ENCODE measurements around the gene SYPL2.

Gene SYPL2

GRCh38 chr1:109478806-109479205, 12.5 kb downstream of the SYPL2 start:
- no peak for TF ChIP-seq CTCF (conservative IDR thresholded peaks at IDR 0.05; ENCODE audit: low read depth, low read length)
- DNase-seq (ENCODE audit: low read depth): peak; percentile 15
- H3K4me3 ChIP-seq (ENCODE audit: low read depth, low read length): no peak overlapping the region

DNA sequence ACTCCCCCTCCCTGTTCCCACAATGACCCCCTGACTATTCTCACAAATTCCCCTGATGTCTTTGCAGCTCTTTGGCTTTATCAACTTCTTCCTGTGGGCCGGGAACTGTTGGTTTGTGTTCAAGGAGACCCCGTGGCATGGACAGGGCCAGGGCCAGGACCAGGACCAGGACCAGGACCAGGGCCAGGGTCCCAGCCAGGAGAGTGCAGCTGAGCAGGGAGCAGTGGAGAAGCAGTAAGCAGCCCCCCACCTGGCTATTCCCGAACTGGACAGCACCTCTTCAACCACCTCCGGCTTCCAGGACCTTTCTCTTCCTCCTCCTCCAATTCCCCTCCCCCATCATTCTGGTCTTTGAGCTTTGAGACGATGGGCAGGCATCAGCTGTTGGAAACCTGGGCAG, 13.0 kb downstream of the SYPL2 start:
- no peak for TF ChIP-seq CTCF (conservative IDR thresholded peaks at IDR 0.05; ENCODE audit: low read depth, low read length)
- DNase-seq (ENCODE audit: low read depth): no peak
- H3K4me3 ChIP-seq (ENCODE audit: low read depth, low read length): no peak overlapping the region

DNA sequence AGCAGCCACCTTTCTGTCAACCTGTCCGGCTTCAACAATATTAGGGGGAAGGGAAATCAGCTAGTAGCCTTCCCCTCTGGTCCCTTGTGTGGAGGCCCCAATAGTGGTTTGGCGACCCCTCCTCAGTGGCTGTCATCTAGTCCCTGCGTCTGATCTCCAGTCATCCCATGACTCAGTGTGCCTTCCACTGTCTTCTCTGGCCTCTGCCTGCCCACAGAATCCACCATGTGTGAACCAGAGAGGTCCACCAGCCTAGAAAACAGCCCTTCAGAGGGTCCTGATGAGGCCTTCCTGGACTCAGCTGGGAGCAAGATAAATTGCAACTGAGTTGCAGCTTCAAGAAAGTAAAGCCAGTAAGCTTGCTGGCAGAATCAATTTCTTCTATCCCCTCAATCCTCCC, 13.6 kb downstream of the SYPL2 start:
- TF ChIP-seq CTCF (conservative IDR thresholded peaks at IDR 0.05; ENCODE audit: low read depth, low read length): no peak
- DNase-seq (ENCODE audit: low read depth): no peak

DNA sequence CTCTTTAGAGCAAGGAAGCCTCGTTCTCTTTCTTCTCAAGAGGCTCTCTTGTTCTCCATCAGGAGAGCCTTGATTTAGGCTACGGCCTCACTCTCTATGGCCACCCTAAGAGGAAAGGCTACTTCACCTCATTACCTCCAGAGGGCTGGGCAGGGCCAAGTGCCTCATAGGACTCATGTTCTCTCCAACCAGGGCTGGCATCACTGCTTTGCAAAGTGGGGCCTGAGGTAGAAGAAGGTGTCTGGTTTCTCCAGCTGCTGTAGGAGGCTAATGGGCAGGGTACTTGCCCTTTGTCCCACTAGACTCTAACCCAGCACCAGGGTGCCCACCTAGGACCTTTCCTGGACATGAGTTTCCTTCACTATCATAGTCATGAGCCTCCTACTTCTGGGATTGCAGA, 15.3 kb downstream of the SYPL2 start:
- TF ChIP-seq CTCF (conservative IDR thresholded peaks at IDR 0.05; ENCODE audit: low read depth, low read length): no peak
- no peak overlapping the region for H3K4me3 ChIP-seq (ENCODE audit: low read depth, low read length)
- no peak for DNase-seq (ENCODE audit: low read depth)

More for the DNA sequence above, 13.6 kb downstream of the SYPL2 start:
- H3K4me3 ChIP-seq (ENCODE audit: low read depth, low read length): no peak overlapping the region

DNA sequence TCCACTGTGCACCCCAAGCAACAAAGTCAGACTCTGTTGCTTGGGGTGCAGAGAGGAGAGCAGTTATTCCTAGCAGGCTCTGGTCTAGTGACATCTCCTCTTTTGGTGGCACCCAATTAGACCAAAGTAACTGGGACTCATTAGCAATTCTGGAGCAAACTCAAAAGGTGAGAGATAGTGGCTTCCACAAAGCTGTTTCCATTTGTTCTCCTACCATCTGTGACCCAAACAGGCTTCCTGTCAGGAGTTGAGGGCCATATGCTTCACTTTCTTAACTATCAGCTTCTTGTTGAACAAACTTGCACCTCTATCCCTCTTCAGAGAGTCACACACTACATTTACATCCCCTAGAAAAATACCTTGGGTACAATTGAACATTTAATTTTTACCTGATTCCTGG, 15.9 kb downstream of the SYPL2 start:
- no peak overlapping the region for H3K4me3 ChIP-seq (ENCODE audit: low read depth, low read length)
- DNase-seq (ENCODE audit: low read depth): no peak
- no peak for TF ChIP-seq CTCF (conservative IDR thresholded peaks at IDR 0.05; ENCODE audit: low read depth, low read length)

DNA sequence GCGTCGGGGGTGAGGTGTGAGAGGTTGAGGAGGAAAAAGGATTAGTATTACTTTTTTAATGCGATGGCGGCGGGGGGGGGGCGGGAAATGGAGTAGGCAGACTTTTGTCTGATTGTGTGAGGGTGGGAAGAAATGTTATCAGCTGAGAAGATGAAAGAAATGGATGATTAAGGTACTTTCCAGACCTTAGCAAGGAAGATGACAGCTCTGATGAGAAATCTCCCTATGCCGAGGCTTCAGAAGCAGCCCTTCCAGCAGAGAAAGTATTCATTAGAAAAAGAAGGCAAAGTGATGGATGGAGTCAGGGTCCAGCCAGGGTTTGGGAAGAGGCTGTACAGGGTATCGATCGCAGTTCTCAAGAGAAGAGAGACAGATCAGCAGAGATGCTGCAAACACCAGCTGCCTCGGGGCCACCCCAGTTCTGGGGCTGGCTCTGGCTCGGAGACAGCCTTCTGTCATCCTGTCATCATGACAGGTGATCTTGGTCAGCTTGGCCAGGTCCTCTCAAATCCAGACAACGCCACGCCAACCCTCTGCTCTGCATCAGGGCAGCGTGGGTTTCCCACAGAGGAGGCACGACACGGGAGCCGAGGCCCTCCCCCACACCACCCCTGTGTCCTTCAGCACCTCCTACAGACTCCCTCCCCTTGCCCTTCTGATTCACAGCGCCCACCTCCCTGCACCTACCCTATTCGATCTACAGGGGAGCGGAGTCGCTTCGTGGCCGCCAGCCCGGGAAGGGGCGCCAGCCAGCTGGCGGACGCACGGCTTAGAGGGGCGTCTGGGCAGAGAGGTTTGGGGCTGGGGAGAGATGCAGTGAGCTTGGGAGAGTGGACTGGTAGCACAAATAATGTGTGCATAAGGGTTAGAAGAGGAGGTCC, 16.7 kb downstream of the SYPL2 start:
- H3K4me3 ChIP-seq (ENCODE audit: low read depth, low read length): peak overlapping the region; percentile 64
- no peak for TF ChIP-seq CTCF (conservative IDR thresholded peaks at IDR 0.05; ENCODE audit: low read depth, low read length)
- no peak for DNase-seq (ENCODE audit: low read depth)
